Common myeloid progenitor, CD34-positive (primary cell): ENCODE measurements around the gene ILDR1.

Source experiments
- CTCF ChIA-PET: fragments of 350-600 bp; sonication (Branson Sonifier 250); formaldehyde crosslinking; loops from one replicate; lab custom pipeline; 2021; ENCODE audit warnings: antibody characterized with exemption; lab: Charles Lee
- POLR2A ChIA-PET: fragments of 350-600 bp; sonication (Branson Sonifier 250); formaldehyde crosslinking; loops from one replicate; lab custom pipeline; 2021; ENCODE audit warnings: antibody characterized with exemption; lab: Charles Lee
- DNase-seq, 3 donors: peaks; one replicate each; pipeline versions ENCODE4 v3.0.0 to v3.0.0-alpha.2; 2013
- H3K27ac ChIP-seq, 2 experiments: 1 replicate in 1 of 2; 2 replicates in 1 of 2; pipeline ENCODE4 v1.7.0; 2013; ENCODE audit warnings: inconsistent platforms in 2 of 2, low read length in 2 of 2, mild to moderate bottlenecking in 2 of 2, low read depth in 1 of 2, moderate library complexity in 1 of 2; ENCODE audit not compliant: severe bottlenecking in 2 of 2, insufficient read depth in 1 of 2, poor library complexity in 1 of 2
- H3K27me3 ChIP-seq, 5 experiments: replicated peaks in 2 of 5; 1 replicate in 3 of 5; 2 replicates in 2 of 5; pipeline versions ENCODE4 v1.6.1 to v1.7.0; 2013; ENCODE audit warnings: low read length in 4 of 5, mild to moderate bottlenecking in 2 of 5, moderate library complexity in 2 of 5, inconsistent platforms in 1 of 5; ENCODE audit not compliant: insufficient read depth in 5 of 5, control insufficient read depth in 4 of 5
- H3K36me3 ChIP-seq, 4 experiments: 1 replicate in 2 of 4; 2 replicates in 2 of 4; pipeline versions ENCODE4 v1.6.1 to v1.7.0; 2013; ENCODE audit warnings: low read length in 3 of 4, control low read depth in 1 of 4, mild to moderate bottlenecking in 1 of 4; ENCODE audit not compliant: control insufficient read depth in 4 of 4, insufficient read depth in 4 of 4
- H3K4me1 ChIP-seq, 4 experiments: 1 replicate in 3 of 4; 2 replicates in 1 of 4; pipeline versions ENCODE4 v1.6.1 to v1.7.1; 2013; ENCODE audit warnings: low read length in 3 of 4, mild to moderate bottlenecking in 3 of 4, control low read depth in 1 of 4, inconsistent platforms in 1 of 4, moderate library complexity in 1 of 4; ENCODE audit not compliant: control insufficient read depth in 4 of 4, insufficient read depth in 4 of 4; ENCODE audit errors: control extremely low read depth in 1 of 4
- H3K4me3 ChIP-seq, 7 experiments: 1 replicate in 4 of 7; 2 replicates in 3 of 7; pipeline versions ENCODE4 v1.5.1 to v1.7.0; 2013; ENCODE audit warnings: mild to moderate bottlenecking in 7 of 7, low read length in 6 of 7, moderate library complexity in 6 of 7, inconsistent platforms in 2 of 7, low read depth in 2 of 7, control low read depth in 1 of 7; ENCODE audit not compliant: insufficient read depth in 4 of 7, control insufficient read depth in 1 of 7; ENCODE audit errors: extremely low read depth in 1 of 7
- H3K9me3 ChIP-seq, 5 experiments: 1 replicate in 4 of 5; 2 replicates in 1 of 5; pipeline versions ENCODE4 v1.6.1 to v1.7.1; 2013; ENCODE audit warnings: low read length in 4 of 5, mild to moderate bottlenecking in 2 of 5, inconsistent platforms in 1 of 5, low read depth in 1 of 5, moderate library complexity in 1 of 5; ENCODE audit not compliant: control insufficient read depth in 4 of 5, insufficient read depth in 2 of 5; ENCODE audit errors: control extremely low read depth in 1 of 5
- WGBS: methylation state at CpG from one replicate; pipeline ENCODE4 v1.1.5; 2013; ENCODE audit not compliant: insufficient coverage; 5-methylcytosine and 5-hydroxymethylcytosine counted together

ILDR1 gene

DNA sequence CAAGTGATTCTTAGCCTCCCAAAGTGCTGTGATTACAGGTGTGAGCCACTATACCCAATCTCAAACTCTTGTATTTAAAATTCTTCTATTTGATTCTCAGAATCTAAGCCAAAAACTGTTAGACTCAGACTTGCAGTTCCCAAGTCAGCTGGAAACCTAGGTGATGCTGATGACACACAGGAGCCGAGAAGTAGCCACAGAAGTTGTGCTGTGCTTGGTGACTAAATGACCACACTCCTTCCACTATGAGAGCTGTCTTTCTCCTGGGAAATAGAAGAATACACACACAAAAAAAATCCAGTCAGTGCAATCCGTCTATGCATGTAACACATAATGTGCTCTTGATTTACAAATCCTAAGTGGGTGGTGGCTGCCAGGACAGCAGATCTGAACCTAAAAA is 33.9 kb downstream of the ILDR1 start:
- DNase-seq: no peak
- H3K27ac ChIP-seq: no peak overlapping the region
- no peak overlapping the region for H3K4me3 ChIP-seq
- 100% methylated on average over 1 of the region's 2 CpGs for WGBS
- ChIA-PET POLR2A (no interaction called here), CTCF (no interaction called here)
- H3K4me1 ChIP-seq: peaks cover 0 to 20% (median 5%) of the 10 kb centered on the region in 4 experiments
- H3K27me3 ChIP-seq: no peaks in the 10 kb centered on the region
- H3K9me3 ChIP-seq: peaks cover 0 to 8% (median 1%) of the 10 kb centered on the region in 5 experiments
- peaks cover 0 to 5% (median under 1%) of the 10 kb centered on the region in 4 experiments for H3K36me3 ChIP-seq

DNA sequence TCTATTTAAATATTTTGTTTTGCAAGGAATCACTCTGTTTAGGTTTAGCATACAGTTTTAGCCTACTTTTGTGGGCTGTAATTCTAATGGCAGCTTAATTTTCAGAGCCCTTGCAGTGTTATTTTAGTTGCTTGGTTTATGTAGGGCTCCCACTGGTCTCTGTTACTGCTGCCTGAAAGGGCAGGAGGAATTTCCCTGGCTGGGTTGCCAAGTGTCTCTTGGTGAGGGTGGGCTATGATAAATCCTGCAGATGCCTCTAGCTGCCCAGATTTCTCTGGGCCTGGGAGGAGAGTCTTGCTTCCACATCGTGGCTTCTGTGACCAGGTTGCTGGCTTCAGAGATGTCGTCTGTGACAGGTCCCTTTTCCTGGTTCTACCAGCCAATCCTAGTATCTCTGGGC is 36.2 kb downstream of the ILDR1 start:
- WGBS: 89% methylated on average over 2 of the region's 2 CpGs
- Histone ChIP-seq H3K4me1 (peaks cover 0 to 15% (median 1%) of the 10 kb centered on the region in 4 experiments), H3K27me3 (no peaks in the 10 kb centered on the region), H3K36me3 (peaks cover 0 to 3% (median under 1%) of the 10 kb centered on the region in 4 experiments), H3K4me3 (no peak overlapping the region), H3K27ac (no peak overlapping the region), H3K9me3 (peaks cover 0 to 8% (median 1%) of the 10 kb centered on the region in 5 experiments)
- POLR2A ChIA-PET: no interaction called here
- no peak for DNase-seq
- CTCF ChIA-PET: no interaction called here

DNA sequence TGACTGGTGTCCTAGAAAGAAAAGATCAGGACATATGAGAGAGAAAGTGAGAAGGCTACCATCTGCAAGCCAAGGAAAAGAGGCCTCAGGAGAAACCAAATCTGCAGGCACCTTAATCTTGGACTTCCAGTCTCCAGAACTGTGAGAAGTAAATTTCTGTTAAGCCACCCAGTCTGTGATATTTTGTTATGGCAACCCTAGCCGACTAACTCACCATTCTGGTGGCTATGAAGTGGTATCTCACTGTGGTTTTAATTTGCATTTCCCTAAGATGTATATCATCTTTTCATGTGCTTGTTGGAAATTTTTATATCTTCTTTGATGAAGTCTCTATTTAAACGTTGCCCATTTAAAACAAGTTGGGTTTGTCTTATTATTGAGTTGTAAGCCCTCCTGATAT is 40.6 kb downstream of the ILDR1 start:
- Histone ChIP-seq H3K4me1 (peaks cover 0 to 3% (median 0%) of the 10 kb centered on the region in 4 experiments), H3K27ac (no peak overlapping the region), H3K9me3 (peaks cover 0 to 8% (median 1%) of the 10 kb centered on the region in 5 experiments), H3K4me3 (no peak overlapping the region), H3K27me3 (no peaks in the 10 kb centered on the region), H3K36me3 (peaks cover 0 to 3% (median 0%) of the 10 kb centered on the region in 4 experiments)
- ChIA-PET POLR2A (no interaction called here), CTCF (no interaction called here)
- no peak for DNase-seq
- 100% methylated on average over 2 of the region's 2 CpGs for WGBS

DNA sequence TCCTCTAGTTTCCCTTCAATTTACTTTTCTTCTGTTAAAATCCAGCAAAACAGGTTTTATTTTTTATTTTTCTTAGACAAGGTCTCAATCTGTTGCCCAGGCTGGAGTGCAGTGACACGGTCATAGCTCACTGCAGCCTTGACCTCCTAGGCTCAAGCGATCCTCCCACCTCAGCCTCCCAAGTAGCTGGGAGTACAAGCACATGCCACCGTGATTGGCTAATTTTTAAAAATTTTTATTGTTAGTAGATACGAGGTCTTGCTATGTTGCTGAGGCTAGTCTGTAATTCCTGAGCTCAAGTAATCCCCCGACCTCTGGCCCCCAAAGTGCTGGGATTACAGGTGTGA is 41.6 kb downstream of the ILDR1 start:
- peaks cover 0 to 3% (median 0%) of the 10 kb centered on the region in 4 experiments for H3K4me1 ChIP-seq
- 78% methylated on average over 3 of the region's 5 CpGs for WGBS
- ChIA-PET POLR2A (no interaction called here), CTCF (interaction anchor here (0.6 to 2.2 kb wide), 2 partner anchors 9 to 41 kb away, joined by 3 to 5 read pairs; no protein-coding TSS in a partner anchor)
- no peak overlapping the region for H3K4me3 ChIP-seq
- H3K27ac ChIP-seq: no peak overlapping the region
- H3K9me3 ChIP-seq: peaks cover 0 to 11% (median 5%) of the 10 kb centered on the region in 5 experiments
- no peaks in the 10 kb centered on the region for H3K27me3 ChIP-seq
- H3K36me3 ChIP-seq: peaks cover 0 to 3% (median 0%) of the 10 kb centered on the region in 4 experiments
- DNase-seq: no peak

DNA sequence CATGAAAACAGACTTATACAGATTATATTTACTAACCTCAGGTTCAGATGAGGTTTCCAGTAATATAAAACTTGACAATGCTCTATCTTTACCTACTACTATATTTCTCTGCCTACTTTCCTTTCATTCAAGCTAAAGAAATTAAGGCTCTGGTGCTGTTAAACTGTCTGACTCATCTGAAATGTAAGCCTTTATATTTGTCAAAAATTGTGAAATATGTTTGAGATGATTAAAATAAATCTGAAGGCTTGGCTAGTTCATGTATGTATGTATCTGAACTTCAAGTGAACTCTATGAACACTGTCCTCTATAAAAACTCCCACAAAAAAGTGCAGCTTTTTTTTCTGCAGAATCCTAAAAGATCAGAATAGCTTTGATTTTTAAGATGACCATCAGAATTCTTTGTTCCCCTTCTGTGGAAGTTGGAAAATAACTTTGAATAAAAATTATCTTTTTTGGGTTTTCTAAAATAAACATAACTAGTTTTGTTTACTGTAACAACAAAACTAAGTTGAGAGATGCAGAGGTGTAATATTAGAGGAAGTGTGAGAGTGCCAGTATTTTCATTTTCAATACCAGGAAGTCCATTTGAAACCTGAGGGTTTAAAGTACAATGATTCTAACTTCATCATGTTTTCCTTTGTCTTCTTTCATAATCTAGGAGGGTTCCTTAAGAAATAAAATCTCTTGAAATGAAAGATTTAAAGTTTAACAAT is 42.2 kb downstream of the ILDR1 start:
- H3K9me3 ChIP-seq: peaks cover 0 to 13% (median 7%) of the 10 kb centered on the region in 5 experiments
- no peaks in the 10 kb centered on the region for H3K27me3 ChIP-seq
- H3K4me3 ChIP-seq: no peak overlapping the region
- CTCF ChIA-PET: interaction anchor here (2.2 kb wide), 1 partner anchor 9 kb away, joined by 5 read pairs; no protein-coding TSS in a partner anchor
- H3K27ac ChIP-seq: no peak overlapping the region
- DNase-seq: no peak
- peaks cover 0 to 6% (median 1%) of the 10 kb centered on the region in 4 experiments for H3K36me3 ChIP-seq
- POLR2A ChIA-PET: no interaction called here
- H3K4me1 ChIP-seq: peaks cover 0 to 3% (median 0%) of the 10 kb centered on the region in 4 experiments

DNA sequence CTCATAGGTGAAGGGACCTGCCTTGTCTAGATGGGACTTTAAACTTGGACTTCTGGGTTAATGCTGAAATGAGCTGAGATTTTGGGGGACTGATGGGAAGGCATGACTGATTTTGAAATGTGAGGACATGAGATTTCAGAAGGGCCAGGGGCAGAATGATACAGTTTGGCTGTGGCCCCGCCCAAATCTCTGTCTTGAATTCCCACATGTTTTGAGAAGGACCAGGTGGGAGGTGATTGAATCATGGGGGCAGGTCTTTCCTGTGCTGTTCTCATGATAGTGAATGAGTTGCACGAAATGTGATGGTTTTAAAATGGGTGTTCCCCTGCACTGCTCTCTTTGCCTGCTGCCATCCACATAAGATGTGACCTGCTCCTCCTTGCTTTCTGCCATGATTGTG is 42.8 kb downstream of the ILDR1 start:
- H3K27me3 ChIP-seq: no peaks in the 10 kb centered on the region
- no peak overlapping the region for H3K27ac ChIP-seq
- 100% methylated on average over 1 of the region's 2 CpGs for WGBS
- H3K36me3 ChIP-seq: peaks cover 0 to 12% (median 1%) of the 10 kb centered on the region in 4 experiments
- peaks cover 0 to 3% (median 0%) of the 10 kb centered on the region in 4 experiments for H3K4me1 ChIP-seq
- CTCF ChIA-PET: interaction anchor here (0.7 to 2.2 kb wide), 2 partner anchors 10 to 13 kb away, joined by 3 to 5 read pairs; no protein-coding TSS in a partner anchor
- no peak for DNase-seq
- H3K4me3 ChIP-seq: no peak overlapping the region
- POLR2A ChIA-PET: no interaction called here
- peaks cover 4 to 19% (median 7%) of the 10 kb centered on the region in 5 experiments for H3K9me3 ChIP-seq

DNA sequence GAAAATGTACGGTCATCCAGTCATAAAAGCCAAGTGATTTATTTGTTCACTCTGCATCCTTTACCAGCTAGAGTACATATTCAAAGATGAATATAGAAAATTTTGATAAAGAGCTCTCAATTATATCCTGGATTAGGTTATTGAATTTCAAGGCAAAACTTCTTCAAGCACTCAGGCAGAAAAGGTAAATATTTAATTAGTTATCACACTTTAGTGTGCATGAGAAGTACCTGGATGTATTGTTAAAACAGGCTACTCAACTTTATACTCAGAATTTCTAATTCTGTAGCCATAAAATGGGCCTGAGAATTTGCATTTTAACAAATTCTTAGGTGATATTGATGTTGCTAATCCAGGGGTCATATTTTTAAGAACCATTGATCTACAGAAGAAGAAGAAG is 45.3 kb downstream of the ILDR1 start:
- H3K36me3 ChIP-seq: peaks cover 0 to 13% (median 1%) of the 10 kb centered on the region in 4 experiments
- no peak overlapping the region for H3K4me3 ChIP-seq
- ChIA-PET CTCF (no interaction called here), POLR2A (no interaction called here)
- no peak overlapping the region for H3K27ac ChIP-seq
- peaks cover 4 to 14% (median 6%) of the 10 kb centered on the region in 5 experiments for H3K9me3 ChIP-seq
- DNase-seq: no peak
- peaks cover 0 to 3% (median 0%) of the 10 kb centered on the region in 4 experiments for H3K4me1 ChIP-seq
- no CpG with 5 or more reads among the region's 1 CpG for WGBS
- no peaks in the 10 kb centered on the region for H3K27me3 ChIP-seq
